SK-N-SH (cell line): ENCODE data around the gene PSMA6.

Experiments used
- CTCF ChIP-seq: fragments of 200-600 bp; sonication (generic); IDR thresholded peaks from 2 replicates; pipeline ENCODE4 v1.6.1; 2017; ENCODE audit warnings: antibody characterized with exemption, mild to moderate bottlenecking, moderate library complexity
- RXRA ChIP-seq: IDR thresholded peaks from 2 replicates; pipeline ENCODE4 v1.4.0; 2012; ENCODE audit warnings: low read depth, mild to moderate bottlenecking, borderline replicate concordance
- YY1 ChIP-seq: IDR thresholded peaks from 2 replicates; pipeline ENCODE4 v1.4.0; 2012; ENCODE audit warnings: low read depth, mild to moderate bottlenecking

DNA sequence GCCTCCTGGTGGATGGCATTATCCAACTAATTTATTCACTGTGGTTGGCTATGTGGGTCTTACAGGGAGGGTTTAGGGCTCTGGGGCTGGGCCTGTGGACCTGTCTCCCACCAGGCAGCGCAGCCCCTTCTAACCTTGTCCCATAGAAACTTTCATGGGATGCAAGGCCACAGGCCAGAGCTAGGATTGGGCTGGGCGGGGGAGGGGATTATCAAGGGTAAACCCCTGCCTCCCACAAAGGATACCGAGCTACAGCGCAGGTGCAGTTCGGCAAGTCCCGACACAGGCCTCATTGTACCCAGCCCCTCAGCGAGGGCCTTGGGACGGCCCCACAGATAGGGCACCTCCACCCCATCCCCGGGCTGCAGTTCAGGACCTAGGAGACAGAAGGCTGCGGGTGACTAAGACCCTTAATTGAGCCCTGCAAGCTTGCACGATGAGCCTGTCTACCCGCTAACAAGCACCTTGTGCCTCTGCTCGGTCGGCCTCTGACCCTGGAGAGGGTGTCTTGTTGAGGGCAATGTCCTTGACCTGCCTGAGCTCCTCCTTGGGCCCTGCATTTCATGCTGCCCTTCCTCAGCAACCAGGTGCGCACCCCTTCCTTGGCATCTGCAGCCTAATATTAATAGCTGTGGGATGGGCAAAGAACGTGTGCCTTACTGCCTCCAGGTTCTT lies 46.7 kb downstream of the PSMA6 start:
- TF ChIP-seq CTCF: no peak
- no peak for TF ChIP-seq YY1
- no peak for TF ChIP-seq RXRA
